ENCODE data around the gene CLEC11A. TPM values are rescaled to one million over a fixed set of nuclear protein-coding genes. Genes with fewer than 3 reads are reported as not detected.
A peak's percentile ranks its signal among the peaks of the same experiment; 100 is the strongest.

Gene CLEC11A
- total and polyA plus RNA-seq, 2 of the 8 experiments (the other 6 are each of a cell fraction or from before 2014, with no cell fraction given): 4.3 to 17.4 TPM

GRCh38 chr19:50759886-50760285 lies 36.7 kb downstream of the CLEC11A start:
- Histone ChIP-seq H4K91ac (replicated peaks; ENCODE audit: insufficient read length, low read length) (no peak overlapping the region), H3K23me2 (ENCODE audit: low read depth, low read length) (no peaks in the 10 kb centered on the region), H4K5ac (ENCODE audit: insufficient read length, low read depth, low read length) (no peak overlapping the region), H3K9me3 (ENCODE audit: insufficient read depth in 2 of 2, low read depth in 1 of 2, low read length in 1 of 2) (no peaks in the 10 kb centered on the region), H3K4me2 (ENCODE audit: insufficient read depth in 1 of 2, low read depth in 2 of 2, low read length in 2 of 2) (no peak overlapping the region), H2BK12ac (ENCODE audit: low read depth, low read length) (no peak overlapping the region), H3K9ac (replicated peaks in 1 of 4; ENCODE audit: extremely low read depth in 1 of 4, low read depth in 3 of 4, low read length in 3 of 4) (no peak overlapping the region), H2AFZ (ENCODE audit: low read length) (peak overlapping the region; percentile 19; the same call in 1 of the 2 replicates), H3K23ac (ENCODE audit: insufficient read length) (no peak overlapping the region), H3K27me3 (replicated peaks in 1 of 4; ENCODE audit: control insufficient read depth in 3 of 4, extremely low read depth in 1 of 4, insufficient read depth in 3 of 4, low read length in 3 of 4) (peaks cover 0 to under 1% (median 0%) of the 10 kb centered on the region in 4 experiments; a peak in 1 of 7 replicates), H2BK20ac (ENCODE audit: low read length) (no peak overlapping the region), H2AK5ac (ENCODE audit: low read depth, low read length) (no peak overlapping the region), H2BK5ac (ENCODE audit: low read depth, low read length) (no peak overlapping the region), H3K79me2 (ENCODE audit: control insufficient read depth in 1 of 2, insufficient read depth in 2 of 2, low read length in 2 of 2) (no peaks in the 10 kb centered on the region), H4K20me1 (replicated peaks in 1 of 2; ENCODE audit: control insufficient read depth in 1 of 2, insufficient read depth in 2 of 2, low read length in 2 of 2) (no peaks in the 10 kb centered on the region), H3K79me1 (ENCODE audit: low read depth, low read length) (no peaks in the 10 kb centered on the region), H3K4ac (replicated peaks; ENCODE audit: insufficient read length, low read depth, low read length) (no peak overlapping the region), H3K56ac (replicated peaks; ENCODE audit: insufficient read length, low read depth, low read length) (no peak overlapping the region), H3K18ac (ENCODE audit: extremely low read depth, low read length) (no peak overlapping the region), H3K36me3 (ENCODE audit: control insufficient read depth in 2 of 4, insufficient read depth in 4 of 4, low read length in 3 of 4) (no peaks in the 10 kb centered on the region), H3K4me3 (ENCODE audit: extremely low read depth in 1 of 4, insufficient read depth in 2 of 4, low read depth in 3 of 4, low read length in 4 of 4) (no peak overlapping the region), H4K8ac (ENCODE audit: extremely low read depth, insufficient read depth, low read length) (no peak overlapping the region), H3K4me1 (replicated peaks in 1 of 4; ENCODE audit: control insufficient read depth in 3 of 4, insufficient read depth in 4 of 4, low read length in 3 of 4) (no peaks in the 10 kb centered on the region), H2BK15ac (ENCODE audit: low read length) (no peak overlapping the region), H3K14ac (ENCODE audit: insufficient read length) (no peak overlapping the region), H2BK120ac (replicated peaks; ENCODE audit: low read depth, low read length) (no peak overlapping the region), H3K27ac (ENCODE audit: low read depth, low read length) (no peak overlapping the region)
- 63% methylated on average over 4 of the region's 4 CpGs; no CpG with 5 or more reads in 1 of the 2 experiments for WGBS, 2 experiments (ENCODE audit: extremely low coverage in 1 of 2, insufficient coverage in 1 of 2, insufficient read length in 1 of 2, insufficient replicate concordance in 2 of 2, low coverage in 1 of 2, low lambda C conversion rate in 2 of 2, missing lambda C conversion rate in 1 of 2)
- TF ChIP-seq CTBP2 (IDR thresholded peaks at IDR 0.05; ENCODE audit: borderline replicate concordance, insufficient read depth, insufficient read length, low read length) (no peak), SIX5 (IDR thresholded peaks at IDR 0.05; ENCODE audit: low read depth, low read length) (peak; percentile 69), GABPA (IDR thresholded peaks at IDR 0.05; ENCODE audit: borderline replicate concordance, insufficient read depth, low read length) (no peak), MAX (IDR thresholded peaks at IDR 0.05) (0 out of 2 replicates have a peak, but pooled peaks have one; percentile 8), SP1 (IDR thresholded peaks at IDR 0.05; ENCODE audit: low read depth, low read length) (peak; percentile 86; the same call in 1 of the 2 replicates), ATF3 (IDR thresholded peaks at IDR 0.05; ENCODE audit: insufficient read depth, low read depth, low read length) (peak; percentile 59; the same call in 1 of the 2 replicates), KDM1A (IDR thresholded peaks at IDR 0.05; ENCODE audit: borderline replicate concordance, low read length) (no peak), CEBPB (IDR thresholded peaks at IDR 0.05; ENCODE audit: low read depth, low read length) (peak; percentile 88), CHD2 (IDR thresholded peaks at IDR 0.05; ENCODE audit: low read length) (peak; percentile 76), USF2 (IDR thresholded peaks at IDR 0.05; ENCODE audit: low read length) (peak; percentile 92), YY1 (IDR thresholded peaks at IDR 0.05; ENCODE audit: low read depth, low read length) (peak; percentile 67; the same call in 1 of the 2 replicates)
- FAIRE-seq (no peak), DNase-seq (ENCODE audit: low read depth in 1 of 2, low spot score in 2 of 2) (no peak)
- POLR2A ChIA-PET (ENCODE audit: partially characterized antibody): interaction anchor here (0.6 kb wide), 4 partner anchors 32 to 948 kb away, joined by 3 read pairs; no protein-coding TSS in a partner anchor
- CTCF ChIA-PET (ENCODE audit: partially characterized antibody): interaction anchor here (0.6 to 1.1 kb wide), 4 partner anchors 22 to 852 kb away, joined by 3 to 4 read pairs (median 3); no protein-coding TSS in a partner anchor
